Skeletal muscle cell (primary cell): ENCODE data around the gene MZT2A.
"Not testable (repeated sequence)": the region's sequence is repeated elsewhere in the genome, so short reads cannot be mapped to it uniquely, and the experiment has no call there.

Experiments used
- DNase-seq: peaks from one replicate; pipeline ENCODE4 v3.0.0-alpha.2; 2010; ENCODE audit warnings: low read depth
- H3K4me3 ChIP-seq: 2 replicates; pipeline ENCODE4 v1.5.1; 2011; ENCODE audit warnings: low read depth, mild to moderate bottlenecking, control low read depth, low read length, moderate library complexity

MZT2A gene

DNA sequence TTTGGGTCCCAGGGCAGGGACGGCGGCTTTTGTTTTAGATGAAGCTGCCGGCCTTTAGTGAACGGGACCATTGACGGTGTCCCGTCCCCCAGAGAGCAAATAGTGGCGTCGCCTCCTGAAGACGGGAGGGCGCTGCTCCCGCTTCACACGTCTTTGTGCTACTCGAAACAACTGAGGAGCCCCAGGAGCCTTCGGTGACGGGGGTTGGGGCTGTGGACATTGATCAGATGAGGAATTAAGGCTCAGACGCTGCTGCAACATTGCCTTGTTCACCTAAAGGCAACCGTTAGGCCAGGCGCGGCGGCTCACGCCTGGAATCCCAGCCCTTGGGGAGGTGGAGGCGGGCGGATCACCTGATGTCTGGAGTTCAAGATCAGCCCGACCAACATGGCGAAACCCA is 15.8 kb downstream of the MZT2A start:
- not testable (repeated sequence) for H3K4me3 ChIP-seq, DNase-seq

DNA sequence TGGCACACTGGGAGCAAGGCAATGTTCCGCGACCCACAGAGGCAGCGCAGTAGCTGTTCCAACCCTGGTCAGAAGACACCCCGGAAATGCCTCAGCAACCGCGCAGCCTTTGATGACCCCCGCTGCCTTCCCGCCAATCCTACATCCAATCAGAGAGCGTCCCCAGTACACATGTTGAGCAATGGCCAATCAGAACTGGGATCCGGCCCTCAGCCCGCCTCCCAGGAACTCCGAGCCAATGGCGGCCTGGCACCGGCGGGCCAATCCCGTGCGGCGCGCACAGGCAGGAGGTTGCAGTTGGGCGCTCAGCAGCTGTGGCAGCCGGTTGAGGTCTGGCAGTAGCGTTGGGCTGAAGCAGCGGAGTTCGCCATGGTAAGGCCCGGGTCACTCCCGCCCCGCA is 16.4 kb downstream of the MZT2A start, which contains the start of gene TUBA3D:
TSS of gene TUBA3D (plus strand) at position 289 of the 400 bp plus-strand sequence. CDS start at position 370, 81 bp downstream.
- H3K4me3 ChIP-seq, result no peak within 1 kb of the TSS
- DNase-seq, result no peak

DNA sequence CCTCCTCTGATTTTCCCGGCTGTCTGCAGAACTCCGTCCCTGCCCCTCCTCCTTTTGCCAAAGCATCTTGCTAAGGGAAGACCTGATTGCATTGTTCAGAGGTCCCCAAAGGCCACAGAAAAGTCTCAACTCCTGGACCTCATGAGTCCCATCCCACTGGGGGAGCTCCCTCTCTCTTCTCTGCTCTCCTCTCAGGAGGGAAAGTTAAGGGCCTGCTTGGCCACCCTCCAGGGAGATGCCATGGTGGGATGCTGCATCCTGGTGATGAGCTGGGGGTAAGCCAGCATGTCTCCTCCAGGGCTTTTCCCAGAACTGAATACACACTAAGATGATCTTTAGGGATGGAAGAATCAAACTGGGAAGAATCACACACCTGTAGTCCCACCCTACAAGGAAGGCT is 18.9 kb downstream of the MZT2A start:
- DNase-seq, H3K4me3 ChIP-seq: not testable (repeated sequence)

DNA sequence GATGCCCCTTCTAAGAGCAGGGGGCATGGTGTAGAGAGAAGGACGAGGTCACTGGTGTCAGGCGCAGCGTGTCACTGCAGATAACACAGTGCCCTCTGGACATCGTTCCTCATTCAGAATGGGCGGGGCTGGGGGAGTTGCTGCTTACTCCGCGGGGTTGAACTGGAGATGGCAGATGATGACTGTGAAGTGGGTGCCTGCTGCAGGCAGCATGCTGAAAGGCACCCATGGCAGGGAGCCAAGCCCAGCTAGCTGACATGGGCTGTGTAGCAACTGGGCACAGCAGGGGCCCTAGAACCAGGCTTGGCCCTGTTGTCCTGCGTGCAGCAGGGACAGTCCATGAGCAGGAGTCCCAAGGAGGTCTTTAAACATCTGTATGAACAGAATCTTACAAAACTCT is 20.6 kb downstream of the MZT2A start:
- not testable (repeated sequence) for DNase-seq, H3K4me3 ChIP-seq

DNA sequence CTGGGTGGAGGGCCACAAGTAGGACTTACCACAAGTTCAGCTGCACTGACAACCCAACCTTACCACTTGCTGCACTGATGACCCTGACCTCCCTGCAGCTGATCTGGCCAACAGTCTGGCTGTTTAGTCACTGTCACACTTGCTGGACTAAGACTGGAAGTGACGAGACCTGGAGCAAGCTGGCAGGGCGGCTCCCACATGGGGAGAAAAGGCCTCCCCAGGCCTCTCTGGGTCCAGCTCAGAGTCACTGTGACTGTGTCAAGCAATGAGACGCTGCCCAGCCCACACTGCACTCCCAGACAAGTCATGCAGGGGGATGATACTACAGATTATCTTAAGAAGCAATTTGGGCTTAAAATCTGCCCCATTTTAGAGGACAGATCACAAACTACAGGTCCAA is 21.3 kb downstream of the MZT2A start:
- not testable (repeated sequence) for H3K4me3 ChIP-seq, DNase-seq

DNA sequence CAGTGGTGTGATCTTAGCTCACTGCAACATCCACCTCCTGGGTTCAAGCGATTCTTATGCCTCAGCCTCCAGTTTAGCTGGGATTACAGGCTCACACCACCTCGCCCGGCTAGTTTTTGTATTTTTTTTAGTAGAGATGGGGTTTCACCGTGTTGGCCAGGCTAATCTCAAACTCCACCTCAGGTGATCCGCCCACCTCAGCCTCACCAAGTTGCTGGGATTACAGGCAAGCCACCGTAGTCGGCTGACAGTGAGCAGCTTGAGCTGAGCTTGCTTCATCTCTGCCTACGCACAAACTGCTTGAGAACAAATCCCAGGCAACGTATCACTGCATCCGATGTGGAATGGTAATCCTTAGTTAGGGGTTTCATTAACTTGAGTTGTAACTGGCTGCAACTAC is 24.5 kb downstream of the MZT2A start:
- H3K4me3 ChIP-seq, DNase-seq: not testable (repeated sequence)

DNA sequence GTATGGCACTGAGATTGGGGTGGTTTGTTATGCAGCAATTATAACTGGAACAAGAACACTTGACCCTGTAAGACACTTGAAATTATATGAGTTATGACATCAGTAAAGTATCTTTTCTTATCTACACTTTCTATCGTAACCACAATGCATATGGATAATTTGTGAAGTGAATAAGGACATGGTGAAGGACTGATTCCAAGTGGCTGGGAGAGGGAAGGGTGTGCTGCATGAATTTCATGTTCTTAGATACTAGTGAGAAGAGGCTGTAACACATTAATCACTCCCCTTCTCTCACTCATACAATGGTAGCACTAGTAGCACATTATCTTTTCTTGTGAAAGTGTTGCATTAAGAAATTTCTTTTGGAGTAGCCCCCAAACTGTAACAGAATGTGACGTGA is 37.3 kb downstream of the MZT2A start:
- H3K4me3 ChIP-seq, DNase-seq: not testable (repeated sequence)

DNA sequence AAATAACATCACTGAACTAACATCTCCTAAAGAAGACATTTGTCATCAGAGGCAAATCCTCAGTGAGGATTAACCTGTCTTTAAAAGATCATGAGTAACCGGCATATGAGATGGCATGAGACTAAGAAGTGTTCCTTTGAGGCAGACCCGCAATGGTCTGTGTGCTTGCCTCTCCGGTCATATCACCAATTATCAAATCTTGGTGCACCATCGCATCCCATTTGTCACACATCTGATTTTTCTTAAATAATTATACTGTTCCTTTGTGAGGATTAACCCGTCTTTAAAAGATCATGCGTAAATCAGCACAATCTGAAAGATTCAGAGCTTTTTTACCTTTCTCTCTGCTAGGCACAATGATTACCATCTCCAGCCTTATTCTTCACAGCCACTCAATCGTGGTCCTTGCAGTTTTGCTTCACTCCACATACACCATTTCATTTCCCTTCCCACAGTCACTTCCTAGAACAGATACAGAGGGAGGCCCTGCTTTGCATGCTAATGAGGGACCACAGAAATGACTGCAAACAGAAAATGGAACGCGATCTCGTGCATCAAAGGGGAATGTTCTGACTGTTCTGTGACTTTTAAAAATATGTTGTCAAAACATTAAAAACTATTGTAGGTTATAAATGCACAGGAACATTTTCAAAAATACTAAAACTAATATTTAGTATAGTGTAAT is 40.8 kb downstream of the MZT2A start:
- not testable (repeated sequence) for DNase-seq, H3K4me3 ChIP-seq

DNA sequence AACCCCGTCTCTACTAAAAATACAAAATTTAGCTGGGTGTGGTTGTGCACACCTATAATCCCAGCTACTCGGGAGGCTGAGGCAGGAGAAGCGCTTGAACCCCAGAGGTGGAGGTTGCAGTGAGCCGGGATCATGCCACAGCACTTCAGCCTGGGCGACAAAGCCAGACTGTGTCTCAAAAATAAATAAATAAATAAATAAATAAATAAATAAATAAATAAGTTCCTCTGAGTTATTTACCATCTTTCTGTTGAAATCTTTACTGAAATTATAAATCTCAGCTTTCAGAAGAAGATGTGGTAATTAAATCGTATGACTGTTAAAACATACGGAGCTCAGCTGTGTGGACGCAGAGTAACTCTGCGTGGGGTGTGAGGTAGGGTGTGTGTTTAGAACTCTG is 44.2 kb downstream of the MZT2A start:
- H3K4me3 ChIP-seq, result not testable (repeated sequence)

DNA sequence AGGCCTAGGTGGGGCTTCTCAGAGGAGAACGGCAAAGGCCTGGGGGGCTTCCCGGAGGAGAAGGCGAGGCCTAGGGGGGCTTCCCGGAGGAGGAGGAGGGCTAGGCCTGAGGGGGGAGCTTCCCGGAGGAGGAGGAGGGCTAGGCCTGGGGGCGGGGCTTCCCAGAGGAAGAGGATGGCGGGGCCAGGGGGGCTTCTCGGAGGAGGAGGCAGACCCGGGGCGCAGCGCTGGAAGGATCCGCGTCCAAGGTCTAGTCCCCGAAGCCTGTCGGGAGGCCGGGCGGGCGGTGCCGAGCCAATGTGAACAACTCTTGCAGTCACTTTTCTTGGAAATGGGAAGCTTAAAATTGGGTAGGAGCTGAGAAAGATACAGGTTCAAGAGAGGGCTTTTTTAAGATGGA is 46.3 kb downstream of the MZT2A start:
- H3K4me3 ChIP-seq, result no peak overlapping the region
- DNase-seq, result no peak

More for the DNA sequence above, 44.2 kb downstream of the MZT2A start:
- DNase-seq, result not testable (repeated sequence)

DNA sequence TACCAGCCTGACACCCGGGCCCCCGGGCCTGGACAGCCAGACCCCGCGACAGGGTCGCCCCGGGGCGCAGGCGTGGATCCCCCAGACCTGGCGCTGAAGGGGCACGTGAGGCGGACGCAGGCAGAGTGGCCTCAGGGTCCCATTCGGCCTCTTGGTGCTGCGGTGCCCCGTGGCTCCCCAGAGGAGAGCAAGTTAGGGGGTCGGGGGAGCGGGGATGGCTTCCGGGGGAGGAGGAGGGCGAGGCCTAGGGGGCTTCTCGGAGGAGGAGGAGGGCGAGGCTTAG is 46.7 kb downstream of the MZT2A start:
- not testable (repeated sequence) for DNase-seq, H3K4me3 ChIP-seq

DNA sequence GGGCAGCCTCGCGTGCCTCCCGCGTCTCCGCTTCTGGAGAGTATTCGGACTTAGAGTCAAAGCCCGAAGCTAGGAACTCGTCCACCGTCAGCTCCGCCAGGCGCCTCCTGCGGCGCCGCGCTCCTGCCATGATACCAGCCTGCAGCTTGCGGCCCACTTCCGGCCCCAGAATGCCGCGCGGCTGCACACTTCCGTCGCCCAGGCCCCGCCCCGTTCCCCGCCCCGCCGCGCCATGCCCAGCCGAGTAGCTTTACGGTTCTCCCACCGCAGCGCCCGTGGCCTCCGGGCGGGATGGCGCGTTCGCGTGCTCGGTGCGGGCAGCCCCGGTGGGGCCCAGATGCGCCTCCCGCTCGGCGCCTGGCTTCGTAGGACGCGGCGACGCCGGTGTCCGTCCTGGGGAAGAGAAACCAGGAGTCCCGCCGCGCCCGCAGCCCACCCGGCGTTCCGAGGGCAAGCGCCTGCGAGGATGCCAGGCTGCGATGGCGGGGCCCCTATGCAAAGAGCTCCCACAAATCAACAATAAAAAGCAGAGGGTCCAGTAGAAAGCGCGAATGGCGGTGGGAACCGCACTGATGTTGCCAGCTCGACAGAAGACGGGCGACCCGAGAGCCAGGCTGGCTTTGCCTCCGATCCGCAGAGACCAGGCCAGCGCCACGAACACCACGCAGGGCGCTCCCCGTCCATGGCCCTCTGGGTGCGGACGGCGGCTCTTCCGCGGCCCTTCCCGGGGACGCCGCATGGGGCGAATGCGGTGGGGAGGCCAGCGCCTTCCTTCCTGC is 47.3 kb downstream of the MZT2A start:
- not testable (repeated sequence) for H3K4me3 ChIP-seq, DNase-seq

DNA sequence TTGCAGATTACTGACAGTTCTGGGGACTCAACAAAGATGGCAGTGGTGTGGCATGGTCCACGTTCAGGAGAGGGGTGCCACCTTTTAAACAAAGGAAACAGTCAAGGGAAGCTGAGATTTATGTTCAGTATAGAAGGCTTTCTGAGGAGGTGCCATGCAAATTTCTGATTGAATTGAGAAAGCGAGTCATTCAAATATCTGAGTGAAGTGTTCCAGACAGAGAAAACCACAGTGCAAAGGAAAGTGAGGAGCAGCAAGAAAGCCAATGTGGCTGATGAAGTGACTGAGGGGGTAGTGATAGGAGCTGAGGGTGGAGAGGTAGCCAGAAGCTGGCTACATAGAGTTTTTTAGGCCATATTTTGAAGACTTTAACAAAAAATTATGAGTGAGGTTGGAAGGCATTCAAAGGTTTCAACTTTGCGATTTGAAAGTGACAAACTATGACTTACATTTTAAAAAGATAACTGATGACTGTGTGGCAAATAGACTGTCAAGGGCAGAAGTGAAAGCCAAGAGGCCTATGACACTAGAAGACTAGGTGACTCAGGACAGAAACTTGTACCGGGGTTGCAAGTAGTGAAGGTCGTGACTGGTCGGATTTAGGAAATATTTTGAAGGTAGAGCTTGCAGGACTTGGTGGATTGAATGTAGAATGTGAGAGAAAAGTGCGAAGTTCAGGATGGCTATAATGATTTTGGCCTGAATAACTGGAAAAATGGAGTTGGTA is 51.3 kb downstream of the MZT2A start:
- DNase-seq, H3K4me3 ChIP-seq: not testable (repeated sequence)
